ENCODE measurements around the gene CENPA.
A peak's percentile ranks its signal among the peaks of the same experiment; 100 is the strongest.

Gene CENPA

DNA sequence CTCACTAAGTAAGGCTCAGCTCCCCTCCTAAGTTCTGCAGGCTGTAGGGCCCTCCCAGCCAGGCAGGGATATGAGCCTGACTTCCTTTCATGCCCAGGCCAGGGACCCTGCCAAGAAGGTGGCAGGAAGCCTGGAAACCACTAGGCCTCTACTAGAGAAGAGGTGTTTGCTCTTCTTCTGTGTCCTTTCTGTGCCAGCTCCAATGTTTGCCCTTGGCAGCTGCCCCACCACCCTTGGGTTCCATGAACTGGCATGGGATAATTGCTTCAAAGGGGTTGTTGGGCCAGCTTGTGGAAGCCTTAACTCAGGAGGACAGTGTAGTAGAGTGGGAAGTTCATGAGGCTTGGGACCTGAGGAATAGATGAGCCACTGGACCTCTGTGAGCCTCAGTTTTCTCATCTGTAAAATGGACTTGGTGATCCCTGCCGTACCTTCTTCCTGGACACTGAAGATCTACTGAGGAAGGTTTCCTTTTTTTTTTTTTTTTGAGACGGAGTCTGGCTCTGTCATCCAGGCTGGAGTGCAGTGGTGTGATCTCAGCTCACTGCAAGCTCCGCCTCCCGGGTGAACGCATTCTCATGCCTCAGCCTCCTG is 17.9 kb upstream of the CENPA start:
- no peak for DNase-seq (ENCODE audit: low read depth)
- H3K4me3 ChIP-seq (ENCODE audit: low read length) = no peak overlapping the region
- TF ChIP-seq, protein P1, sequence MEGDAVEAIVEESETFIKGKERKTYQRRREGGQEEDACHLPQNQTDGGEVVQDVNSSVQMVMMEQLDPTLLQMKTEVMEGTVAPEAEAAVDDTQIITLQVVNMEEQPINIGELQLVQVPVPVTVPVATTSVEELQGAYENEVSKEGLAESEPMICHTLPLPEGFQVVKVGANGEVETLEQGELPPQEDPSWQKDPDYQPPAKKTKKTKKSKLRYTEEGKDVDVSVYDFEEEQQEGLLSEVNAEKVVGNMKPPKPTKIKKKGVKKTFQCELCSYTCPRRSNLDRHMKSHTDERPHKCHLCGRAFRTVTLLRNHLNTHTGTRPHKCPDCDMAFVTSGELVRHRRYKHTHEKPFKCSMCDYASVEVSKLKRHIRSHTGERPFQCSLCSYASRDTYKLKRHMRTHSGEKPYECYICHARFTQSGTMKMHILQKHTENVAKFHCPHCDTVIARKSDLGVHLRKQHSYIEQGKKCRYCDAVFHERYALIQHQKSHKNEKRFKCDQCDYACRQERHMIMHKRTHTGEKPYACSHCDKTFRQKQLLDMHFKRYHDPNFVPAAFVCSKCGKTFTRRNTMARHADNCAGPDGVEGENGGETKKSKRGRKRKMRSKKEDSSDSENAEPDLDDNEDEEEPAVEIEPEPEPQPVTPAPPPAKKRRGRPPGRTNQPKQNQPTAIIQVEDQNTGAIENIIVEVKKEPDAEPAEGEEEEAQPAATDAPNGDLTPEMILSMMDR (IDR thresholded peaks at IDR 0.05; ENCODE audit: insufficient read depth, low read depth, low read length, missing control alignments) = no peak

DNA sequence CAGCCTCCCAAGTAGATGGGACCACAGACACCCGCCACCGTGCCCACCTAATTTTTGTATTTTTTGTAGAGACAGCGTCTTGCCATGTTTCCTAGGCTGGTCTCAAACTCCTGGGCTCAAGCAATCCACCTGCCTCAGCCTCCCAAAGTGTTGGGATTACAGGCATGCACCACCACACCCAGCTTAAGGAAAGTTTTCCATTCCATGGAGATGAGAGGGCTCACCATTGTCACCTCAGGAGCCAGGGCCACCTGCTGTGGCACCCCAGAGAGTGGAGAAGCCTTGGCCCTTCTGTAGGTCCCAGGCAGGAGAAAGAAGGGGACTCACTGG is 17.1 kb upstream of the CENPA start:
- TF ChIP-seq, protein P1 (IDR thresholded peaks at IDR 0.05; ENCODE audit: insufficient read depth, low read depth, low read length, missing control alignments) = no peak
- DNase-seq (ENCODE audit: low read depth) = no peak
- no peak overlapping the region for H3K4me3 ChIP-seq (ENCODE audit: low read length)

DNA sequence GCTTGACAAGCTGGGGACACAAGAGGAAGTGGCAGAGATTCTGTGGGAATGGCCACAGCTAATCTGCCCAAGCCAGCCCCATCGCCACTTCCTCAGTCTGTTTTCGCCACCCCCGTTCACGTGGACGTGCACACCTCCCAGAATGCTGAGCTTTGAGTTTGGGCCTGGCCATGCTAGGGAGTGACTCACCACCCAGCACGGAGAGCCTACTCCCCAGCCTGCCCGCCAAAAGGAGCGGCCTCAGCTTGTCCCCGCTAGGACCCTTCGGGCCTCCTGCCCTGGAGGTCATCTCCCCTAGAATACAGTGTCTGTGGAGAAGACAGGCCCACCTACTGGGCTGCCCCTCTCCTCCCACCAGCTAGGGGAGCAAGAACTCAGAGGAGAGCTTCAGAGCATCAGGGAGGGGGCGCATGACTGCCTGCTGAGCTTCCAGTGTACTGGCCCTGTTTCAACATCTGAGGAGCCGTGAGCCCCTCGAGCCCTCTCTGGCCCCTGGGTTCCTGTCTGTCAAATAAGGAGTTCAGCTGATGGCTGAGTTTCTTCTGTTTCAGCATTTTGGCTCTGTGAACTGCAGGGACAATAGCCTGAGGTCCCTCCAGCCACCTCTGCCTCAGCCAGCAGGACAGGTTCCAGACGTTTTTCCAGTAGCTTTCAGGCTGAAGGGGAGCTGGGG is 16.6 kb upstream of the CENPA start:
- TF ChIP-seq, protein P1 (IDR thresholded peaks at IDR 0.05; ENCODE audit: insufficient read depth, low read depth, low read length, missing control alignments) = no peak
- H3K4me3 ChIP-seq (ENCODE audit: low read length) = no peak overlapping the region
- peak; percentile 87 for DNase-seq (ENCODE audit: low read depth)

DNA sequence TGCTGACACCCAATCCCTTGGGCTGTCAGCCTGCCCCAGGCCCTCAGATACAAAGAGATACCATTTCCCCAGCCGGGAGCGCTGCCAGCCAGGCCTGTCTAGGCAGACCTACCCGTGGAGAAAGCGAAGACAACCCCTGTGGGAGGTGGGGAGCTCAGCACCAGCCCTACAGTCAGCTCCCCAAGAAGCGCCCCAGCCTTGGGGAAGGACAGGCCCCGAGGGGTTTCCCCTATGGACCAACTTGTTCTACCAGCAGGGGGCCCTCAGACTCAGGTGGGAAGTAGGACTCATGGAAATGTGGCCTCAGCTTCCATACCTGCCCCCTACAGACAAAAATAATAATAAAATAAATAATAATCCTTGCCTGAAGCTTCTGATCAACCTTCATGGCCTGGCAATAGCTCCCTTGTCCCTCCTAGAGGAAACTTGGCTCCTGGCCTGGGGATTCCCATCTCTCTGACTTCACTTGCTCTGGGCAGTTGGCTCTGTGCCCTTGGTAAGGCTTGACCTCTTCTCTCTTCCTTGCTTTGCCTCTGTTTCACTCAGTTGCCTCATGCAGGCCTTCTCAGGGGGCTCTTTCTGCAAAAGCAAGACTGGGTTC is 14.8 kb upstream of the CENPA start:
- DNase-seq (ENCODE audit: low read depth) = peak; percentile 89
- TF ChIP-seq, protein P1 (IDR thresholded peaks at IDR 0.05; ENCODE audit: insufficient read depth, low read depth, low read length, missing control alignments) = peak; percentile 54
- no peak overlapping the region for H3K4me3 ChIP-seq (ENCODE audit: low read length)

DNA sequence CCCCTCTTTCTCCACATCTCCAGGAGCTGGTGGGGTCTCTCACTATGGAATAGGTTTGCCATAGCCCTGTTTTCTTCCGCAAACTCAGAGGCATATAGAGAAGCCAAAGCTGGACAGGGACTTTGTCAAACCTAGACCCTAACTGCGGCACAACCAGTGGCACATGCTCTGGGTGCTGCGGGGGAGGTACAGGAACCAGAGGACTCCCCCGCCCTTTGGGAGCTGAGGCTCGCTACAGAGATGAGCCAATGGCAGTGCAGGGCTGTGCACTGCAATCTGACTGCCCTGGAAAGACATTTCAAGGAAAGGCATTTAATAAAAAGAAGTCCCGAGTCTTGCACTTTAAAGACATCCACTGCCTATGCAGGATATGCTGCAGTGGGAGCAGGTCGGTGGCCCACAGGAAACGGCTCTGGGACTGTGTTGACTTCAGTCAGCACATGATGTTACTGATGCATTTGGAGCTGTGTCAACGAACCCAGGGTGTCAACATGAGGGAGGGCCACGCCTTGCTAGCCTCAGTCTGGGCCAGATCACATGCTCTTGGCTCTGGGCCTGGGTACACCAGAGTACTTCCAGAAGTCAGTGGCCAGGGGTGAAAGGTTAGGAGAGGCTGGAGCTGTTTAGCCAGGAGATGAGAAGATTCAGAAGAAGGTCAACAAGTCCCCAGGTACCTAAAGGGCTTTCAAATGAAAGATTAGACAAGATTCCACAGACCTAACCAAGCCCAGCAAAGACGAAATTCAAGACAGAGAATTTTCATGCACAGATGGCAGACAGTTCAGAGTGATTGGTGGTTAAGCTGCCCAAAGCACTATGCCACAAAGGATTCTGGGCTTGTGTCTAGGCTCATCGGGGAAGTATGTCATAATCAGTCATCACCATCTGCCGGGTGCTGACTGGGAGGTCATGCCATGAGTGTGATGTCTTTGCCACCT is 13.5 kb upstream of the CENPA start:
- DNase-seq (ENCODE audit: low read depth) = peak; percentile 49
- H3K4me3 ChIP-seq (ENCODE audit: low read length) = no peak overlapping the region
- TF ChIP-seq, protein P1 (IDR thresholded peaks at IDR 0.05; ENCODE audit: insufficient read depth, low read depth, low read length, missing control alignments) = no peak

DNA sequence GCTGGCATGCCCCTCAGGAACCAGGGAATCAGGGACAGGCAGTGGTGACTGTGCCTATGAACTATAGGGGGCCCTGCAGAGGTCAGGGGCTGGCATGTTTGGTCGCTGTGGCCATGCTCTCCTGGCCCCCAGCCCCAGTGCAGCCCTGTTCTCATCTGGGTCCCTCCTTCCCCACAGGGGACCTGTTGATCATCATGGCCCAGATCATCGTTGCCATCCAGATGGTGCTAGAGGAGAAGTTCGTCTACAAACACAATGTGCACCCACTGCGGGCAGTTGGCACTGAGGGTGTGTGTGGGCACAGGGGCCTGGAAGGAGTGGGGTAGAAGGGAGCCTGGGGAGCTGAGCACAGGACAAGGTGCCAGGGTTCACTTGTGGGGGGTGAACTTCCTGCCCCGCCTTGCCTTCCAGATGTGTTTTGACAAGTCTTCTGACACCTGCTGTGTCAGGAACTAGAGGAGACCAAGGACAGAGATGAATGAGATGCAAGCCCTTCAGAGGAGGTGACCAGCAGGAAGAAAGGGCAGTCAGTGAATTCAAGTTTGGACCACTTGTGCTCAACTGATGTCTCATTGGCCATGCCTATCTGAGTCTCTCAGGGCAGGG is 9.6 kb upstream of the CENPA start:
- no peak for DNase-seq (ENCODE audit: low read depth)
- TF ChIP-seq, protein P1 (IDR thresholded peaks at IDR 0.05; ENCODE audit: insufficient read depth, low read depth, low read length, missing control alignments) = no peak
- no peak overlapping the region for H3K4me3 ChIP-seq (ENCODE audit: low read length)

All from epithelial cell of esophagus (primary cell).